HT-29 (cell line): ENCODE data around the gene PTPRF. TPM values are rescaled to one million over a fixed set of nuclear protein-coding genes. Genes with fewer than 3 reads are reported as not detected.
"Not testable (repeated sequence)": the region's sequence is repeated elsewhere in the genome, so short reads cannot be mapped to it uniquely, and the experiment has no call there.

Experiments used
- DNase-seq: peaks from one replicate; pipeline ENCODE4 v3.0.0-alpha.2; 2015; ENCODE audit warnings: low spot score
- total RNA-seq: library from RNA; depleted of rRNA; stranded (reverse); fragments of >200 nt; shearing (Covaris generic); gene quantifications from 2 replicates; pipeline ENCODE4 v1.2.3, GENCODE V29; 2014

The PTPRF gene
- total RNA-seq, 1 experiment from 2014 or later, result 122 TPM

DNA sequence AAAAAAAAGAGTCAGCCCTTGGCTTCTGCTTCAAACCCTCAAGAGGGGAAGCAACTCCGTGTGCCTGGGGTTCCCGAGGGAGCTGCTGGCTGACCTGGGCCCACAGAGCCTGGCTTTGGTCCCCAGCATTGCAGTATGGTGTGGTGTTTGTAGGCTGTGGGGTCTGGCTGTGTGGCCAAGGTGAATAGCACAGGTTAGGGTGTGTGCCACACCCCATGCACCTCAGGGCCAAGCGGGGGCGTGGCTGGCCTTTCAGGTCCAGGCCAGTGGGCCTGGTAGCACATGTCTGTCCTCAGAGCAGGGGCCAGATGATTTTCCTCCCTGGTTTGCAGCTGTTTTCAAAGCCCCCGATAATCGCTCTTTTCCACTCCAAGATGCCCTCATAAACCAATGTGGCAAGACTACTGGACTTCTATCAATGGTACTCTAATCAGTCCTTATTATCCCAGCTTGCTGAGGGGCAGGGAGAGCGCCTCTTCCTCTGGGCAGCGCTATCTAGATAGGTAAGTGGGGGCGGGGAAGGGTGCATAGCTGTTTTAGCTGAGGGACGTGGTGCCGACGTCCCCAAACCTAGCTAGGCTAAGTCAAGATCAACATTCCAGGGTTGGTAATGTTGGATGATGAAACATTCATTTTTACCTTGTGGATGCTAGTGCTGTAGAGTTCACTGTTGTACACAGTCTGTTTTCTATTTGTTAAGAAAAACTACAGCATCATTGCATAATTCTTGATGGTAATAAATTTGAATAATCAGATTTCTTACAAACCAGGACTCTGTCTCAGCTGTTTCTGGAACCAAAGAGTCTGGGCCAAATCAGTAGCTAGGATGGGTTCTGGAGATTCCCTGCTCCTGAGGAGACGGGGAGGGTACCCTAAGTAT lies 92.5 kb downstream of the PTPRF start:
- no peak for DNase-seq

DNA sequence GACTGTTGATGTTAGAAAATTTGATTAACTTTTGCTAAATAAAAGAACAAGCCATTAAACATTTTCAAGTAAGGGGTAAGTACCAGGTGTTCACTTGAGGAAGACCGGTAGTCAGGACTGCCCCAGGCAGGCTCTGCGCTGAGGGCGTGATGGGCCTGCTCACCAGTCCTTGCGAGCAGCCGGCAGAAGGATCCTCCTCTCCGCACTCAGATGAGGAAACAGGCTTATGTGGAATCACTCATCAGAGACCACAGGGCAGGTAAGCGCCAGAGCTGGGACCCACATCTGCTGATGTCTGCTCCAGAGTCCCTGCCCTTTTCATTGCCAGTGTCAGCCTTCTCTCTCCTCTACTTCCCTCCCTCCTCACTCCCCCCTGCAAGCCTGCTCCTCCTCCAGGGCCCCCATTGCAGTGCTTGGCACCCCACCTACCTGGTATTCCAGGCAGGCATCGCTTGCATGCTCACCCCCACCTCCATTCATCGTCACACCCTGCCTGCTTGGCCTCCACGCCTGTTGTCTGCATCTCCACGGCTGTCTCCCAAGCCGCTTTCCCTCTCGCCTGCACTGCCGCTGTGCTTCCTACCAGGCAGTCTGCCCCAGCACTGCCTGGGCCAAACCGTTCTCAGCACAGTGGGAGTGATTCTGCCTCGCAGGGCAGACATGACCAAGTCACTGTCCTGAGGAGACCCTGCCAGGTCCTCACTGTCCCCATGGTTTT lies 94.5 kb downstream of the PTPRF start:
- DNase-seq, result no peak

DNA sequence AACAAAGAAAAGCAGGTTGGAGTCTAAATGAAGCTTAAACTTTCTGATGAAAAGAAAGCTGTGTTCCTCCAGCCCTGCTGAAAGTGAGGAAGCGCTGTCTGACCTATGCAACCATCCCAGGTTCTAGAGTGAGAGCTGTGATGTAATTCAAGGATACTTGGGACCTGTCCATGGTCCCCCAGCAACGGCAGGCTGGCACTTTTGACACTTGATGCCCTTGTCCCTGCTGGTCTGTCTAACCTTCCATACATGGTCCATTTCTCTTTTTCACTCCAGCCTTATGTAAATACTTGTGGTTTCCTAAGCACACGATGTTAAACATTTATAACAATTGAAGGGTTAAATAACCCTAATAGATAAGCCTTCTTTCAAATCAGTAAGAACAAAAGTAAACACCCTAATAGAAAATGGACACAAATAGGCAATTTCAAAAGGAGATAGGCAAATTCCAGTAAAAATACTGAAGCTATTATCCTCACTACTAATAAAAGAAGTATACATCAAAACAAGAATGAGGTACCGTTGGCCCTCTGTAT lies 101.5 kb downstream of the PTPRF start:
- no peak for DNase-seq

DNA sequence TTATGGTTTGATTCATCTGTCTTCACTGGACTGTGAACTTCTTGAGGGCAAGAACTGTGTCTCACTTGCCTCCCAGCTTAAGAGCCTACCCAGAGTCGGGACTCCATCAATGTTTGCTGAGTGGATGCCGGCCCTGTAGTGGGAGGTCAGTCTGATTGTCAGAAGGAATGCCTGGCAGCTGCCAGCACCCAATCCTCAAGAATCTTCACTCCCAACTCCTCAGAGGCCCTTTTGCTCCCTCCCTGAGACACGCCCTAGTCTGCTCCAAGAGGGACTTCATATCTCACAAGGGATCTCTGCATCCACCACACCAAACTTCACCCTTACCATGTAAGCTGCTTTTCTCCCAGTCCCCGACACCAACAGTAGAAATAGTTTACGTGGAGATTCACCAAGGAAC lies 104.0 kb downstream of the PTPRF start:
- no peak for DNase-seq

- DNase-seq, result no peak
These were observed 105.4 kb downstream of the PTPRF start for GRCh38 chr1:43636006-43636641.

- DNase-seq, result no peak
These were observed 106.6 kb downstream of the PTPRF start for GRCh38 chr1:43637267-43637666.

- DNase-seq, result not testable (repeated sequence)
These were observed 107.7 kb downstream of the PTPRF start for GRCh38 chr1:43638381-43638780.

DNA sequence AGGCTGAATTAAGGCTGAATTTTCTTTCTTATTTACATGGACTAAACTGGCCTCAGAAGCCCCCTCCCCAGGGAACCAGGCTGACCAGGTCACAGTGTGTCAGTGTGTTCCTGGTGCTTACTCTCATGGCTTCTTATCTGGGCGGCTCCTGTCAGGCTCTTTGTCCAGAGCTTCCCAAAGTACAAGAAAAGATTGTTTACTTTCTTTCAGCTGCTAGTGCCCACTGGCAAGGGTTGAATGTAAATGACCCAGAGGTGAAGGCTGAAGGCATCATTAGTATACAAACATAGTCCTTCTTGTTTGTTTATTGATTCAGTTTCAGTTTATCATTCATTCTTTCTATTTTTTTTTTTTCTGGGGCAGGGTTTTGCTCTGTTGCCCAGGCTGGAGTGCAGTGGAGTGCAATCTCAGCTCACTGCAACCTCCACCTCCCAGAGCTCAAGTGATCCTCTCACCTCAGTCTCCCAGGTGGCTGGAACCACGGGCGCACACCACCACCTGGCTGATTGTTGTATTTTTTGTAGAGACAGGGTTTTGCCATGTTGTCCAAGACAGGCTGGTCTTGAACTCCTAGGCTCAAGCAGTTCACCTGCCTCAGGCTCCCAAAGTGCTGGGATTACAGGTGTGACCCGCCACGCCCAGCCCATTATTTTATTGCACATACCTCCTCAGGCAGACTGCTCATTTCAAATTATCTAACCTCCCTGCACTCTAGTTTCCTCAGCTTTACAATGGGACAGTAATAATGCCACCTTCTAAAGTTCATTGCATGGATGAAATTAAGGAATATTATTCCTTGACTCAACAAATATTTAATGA lies 109.5 kb downstream of the PTPRF start:
- DNase-seq, result peak; percentile 28

- no peak for DNase-seq
These were observed 113.9 kb downstream of the PTPRF start for GRCh38 chr1:43644558-43644957.

DNA sequence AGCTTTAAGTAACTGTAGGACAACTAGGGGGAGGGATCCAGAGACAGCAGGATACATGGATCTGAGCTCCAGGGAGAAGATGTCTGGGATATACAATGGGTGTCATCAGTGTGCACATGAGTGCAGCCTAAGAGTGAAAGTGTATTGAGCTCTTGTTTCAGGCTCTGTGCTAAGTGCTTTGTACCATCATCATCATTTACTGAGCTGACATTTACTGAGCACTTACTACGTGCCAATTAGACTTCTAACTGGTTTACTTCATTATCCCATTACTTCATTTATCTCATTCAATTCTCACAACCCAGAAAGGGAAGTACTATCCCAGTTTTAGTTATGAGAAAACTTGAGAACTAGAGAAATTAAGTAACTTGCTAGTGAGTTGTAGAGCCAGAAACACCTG lies 114.8 kb downstream of the PTPRF start:
- no peak for DNase-seq

DNA sequence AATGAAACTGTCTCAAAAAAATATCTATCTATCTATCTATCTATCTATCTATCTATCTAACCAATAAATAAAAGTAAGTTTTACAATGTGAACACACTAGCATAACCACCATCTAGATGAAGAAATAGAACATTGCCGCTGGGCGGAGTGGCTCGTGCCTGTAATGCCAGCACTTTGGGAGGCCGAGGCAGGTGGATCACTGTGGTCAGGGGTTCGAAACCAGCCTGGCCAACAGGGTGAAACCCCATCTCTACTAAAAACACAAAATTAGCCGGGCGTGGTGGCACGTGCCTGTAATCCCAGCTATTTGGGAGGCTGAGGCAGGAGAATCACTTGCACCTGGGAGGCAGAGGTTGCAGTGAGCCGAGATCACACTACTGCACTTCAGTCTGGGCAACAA lies 116.6 kb downstream of the PTPRF start:
- not testable (repeated sequence) for DNase-seq

- DNase-seq, result peak; percentile 41
These were observed 117.7 kb downstream of the PTPRF start for GRCh38 chr1:43648221-43648847.

DNA sequence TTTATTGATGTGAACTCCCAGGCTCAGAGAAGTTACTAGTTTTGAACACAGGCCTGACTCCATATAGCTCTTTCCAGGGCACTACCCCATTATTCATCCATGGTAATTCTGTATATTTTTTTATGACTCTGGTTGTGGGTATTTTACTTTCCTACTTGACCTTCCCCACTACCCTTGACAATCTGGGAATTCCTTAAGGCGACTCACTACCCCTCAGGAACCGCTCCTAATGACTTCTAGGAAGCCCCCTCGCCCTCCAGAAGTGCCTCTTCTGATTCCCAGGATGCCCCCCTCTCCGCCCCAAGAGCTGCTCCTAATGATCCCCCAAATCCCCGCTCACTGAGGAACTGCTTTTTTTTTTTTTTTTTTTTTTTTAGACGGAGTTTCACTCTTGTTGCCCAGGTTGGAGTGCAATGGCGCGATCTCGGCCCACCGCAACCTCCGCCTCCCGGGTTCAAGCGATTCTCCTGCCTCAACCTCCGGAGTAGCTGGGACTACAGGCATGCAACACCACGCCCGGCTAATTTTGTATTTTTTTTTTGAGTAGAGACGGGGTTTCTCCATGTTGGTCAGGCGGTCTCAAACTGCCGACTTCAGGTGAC lies 118.3 kb downstream of the PTPRF start:
- DNase-seq, result no peak

DNA sequence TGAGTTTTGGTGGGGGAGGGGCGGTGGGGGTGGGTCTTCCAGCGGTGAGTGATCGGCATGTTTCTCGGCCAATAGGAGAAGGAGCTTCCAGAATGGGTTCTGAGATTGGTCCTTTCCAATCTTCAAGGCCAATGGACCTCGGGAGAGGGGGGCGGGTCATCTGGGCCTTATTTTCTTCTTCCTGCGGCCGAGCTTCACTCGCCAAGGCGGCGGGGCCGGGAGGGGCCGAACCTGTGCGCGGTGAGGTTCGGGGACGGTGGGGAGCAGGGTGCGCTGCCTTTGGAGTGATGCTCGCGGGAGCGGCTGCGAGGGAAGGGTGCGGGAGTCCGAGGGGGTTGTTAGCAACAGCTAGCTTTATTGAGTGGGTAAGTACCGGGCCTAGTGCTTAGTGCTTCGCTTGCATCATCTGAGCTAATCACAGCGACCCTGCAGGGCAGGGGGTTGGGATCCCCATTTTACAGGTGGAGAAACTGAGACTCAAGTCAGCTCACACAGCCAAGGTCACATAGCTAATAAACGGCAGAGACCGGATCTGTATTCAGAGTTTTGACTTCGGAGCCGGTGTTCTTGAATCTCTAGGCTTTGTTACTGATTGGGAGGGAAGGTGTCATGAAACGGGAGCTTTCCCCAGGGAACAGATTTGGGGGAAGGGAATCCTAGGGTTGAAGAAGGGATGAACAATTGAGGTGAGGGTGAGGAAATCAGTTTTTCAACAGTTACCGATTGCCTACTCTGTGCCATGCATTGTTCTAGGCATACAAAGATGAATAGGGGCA lies 119.8 kb downstream of the PTPRF start:
- DNase-seq, result peak; percentile 97

DNA sequence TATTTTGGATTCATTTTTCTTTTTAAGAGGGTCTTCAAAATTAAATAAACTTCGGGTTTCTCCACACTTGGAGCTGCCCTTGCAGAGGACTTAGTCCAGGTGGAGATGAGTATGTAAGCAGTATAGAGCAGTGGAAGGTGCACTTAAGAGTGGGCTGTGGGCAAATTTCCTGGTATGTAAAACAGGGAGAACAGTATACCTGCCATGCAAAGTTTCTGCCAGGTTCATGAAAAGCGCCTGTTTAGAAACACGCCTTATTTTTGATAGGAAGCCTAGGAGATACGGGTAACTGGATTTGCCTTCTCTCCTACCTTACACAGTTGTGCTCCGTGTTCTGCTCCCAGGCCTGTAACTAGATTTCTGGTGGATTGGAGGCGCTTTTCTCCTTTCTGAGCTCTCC lies 120.5 kb downstream of the PTPRF start:
- peak; percentile 19 for DNase-seq

DNA sequence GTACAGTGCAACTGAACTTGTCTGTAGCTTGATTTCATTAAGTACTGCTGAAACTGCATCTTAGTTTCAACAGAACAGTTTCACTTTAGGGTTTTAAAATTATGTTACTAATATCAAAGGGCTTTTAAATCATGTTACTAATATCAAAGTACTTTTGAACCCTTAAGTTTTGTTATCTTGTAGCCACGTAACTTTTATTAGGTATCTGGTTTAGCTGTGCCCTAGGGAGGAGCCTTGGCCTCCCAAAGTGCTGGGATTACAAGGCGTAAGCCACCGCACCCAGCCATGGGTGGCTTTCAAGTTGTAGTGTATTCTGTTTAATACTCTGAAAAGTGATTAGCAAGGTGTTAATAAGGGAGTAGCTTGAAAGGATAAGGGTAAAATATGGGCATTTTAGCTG lies 121.2 kb downstream of the PTPRF start:
- DNase-seq, result no peak

DNA sequence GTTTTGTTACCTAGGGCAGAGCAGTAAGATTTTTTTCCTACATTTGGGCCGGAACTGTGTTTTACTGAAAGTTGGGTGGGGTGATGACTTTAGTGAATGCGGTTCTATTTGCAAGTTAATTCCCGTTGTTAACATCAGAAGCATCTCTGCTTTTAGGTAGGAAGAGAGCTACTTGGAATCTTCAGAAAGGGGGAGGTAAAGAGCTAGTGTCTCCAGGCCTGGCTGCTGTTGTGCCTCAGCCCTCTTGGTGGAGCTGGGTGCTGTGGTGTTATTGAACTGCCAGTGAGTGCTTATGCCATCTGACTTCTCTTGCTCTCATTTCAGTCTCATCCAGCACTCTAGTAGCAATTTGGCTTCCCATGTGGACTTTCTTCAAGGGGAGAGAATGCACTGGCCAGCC lies 122.7 kb downstream of the PTPRF start:
- DNase-seq, result peak; percentile 32

GRCh38 chr1:43653893-43654292 lies 123.2 kb downstream of the PTPRF start:
- no peak for DNase-seq

- no peak for DNase-seq
These were observed 125.3 kb downstream of the PTPRF start for GRCh38 chr1:43655953-43656352.
